NCI-H1105 (cell line): ENCODE measurements around the gene FAM83F.
A peak's percentile ranks its signal among the peaks of the same experiment; 100 is the strongest.

ENCODE experiments used
- DNase-seq: peaks from one replicate; lab custom pipeline; 2025; lab: John Stamatoyannopoulos, UW

The FAM83F gene

DNA sequence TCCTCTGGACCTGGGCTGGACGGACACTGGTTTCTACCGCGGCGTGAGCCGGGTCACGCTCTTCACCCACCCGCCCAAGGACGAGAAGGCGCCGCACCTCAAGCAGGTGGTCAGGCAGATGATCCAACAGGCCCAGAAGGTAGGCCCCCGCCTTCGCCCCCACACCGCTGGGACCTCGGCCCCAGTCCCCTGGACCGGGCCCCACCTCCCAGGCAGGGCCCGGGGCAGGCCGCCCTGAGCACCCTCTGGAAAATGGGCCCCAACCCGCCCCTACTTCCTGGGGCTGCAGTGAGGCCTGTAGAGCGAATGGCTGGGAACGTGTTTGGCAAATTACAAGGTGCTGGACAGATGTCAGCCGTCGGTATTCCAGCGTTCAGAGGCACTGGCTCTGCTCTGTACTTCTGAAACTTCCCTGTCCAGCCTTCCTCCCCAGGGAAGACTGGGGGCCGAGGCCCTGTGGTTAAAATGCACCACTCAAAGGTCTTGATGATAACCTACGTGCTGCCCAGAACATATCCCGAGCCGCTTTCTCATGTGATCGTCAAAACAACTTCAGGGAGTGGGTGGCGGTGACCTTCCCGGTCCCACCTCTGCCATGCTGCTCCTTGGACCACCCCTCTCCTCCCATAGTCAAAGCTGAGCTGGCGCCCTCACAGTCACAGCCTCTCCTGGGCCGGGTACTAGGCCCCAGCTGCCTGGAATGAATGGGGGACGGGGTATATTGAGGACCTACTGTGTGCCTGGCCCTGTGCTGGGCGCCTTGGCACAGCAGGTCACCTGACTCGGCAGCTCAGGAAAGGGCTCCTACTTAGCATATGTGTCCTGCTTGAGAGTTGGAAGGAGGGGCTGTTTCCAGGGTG is 869 bp downstream of the FAM83F start:
- no peak for DNase-seq

DNA sequence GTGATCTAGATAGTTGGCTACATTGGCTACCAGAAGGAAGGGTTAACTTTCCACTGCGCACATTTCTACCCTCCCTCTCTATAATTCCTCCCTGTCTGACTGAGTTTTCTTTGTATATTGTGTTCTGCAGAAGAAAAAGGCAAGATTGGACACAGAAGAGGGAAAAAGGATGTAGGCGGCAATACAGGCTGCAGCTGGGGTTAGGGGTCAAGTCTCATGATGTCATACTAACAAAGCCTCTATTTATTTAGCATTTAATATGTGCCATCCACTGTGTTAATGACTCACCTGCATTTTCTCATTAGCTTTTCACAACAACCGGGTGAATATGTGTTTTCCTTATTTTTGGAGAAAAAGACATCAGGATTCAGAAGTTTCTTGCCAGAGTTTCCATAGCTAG is 2.0 kb downstream of the FAM83F start:
- DNase-seq = no peak

DNA sequence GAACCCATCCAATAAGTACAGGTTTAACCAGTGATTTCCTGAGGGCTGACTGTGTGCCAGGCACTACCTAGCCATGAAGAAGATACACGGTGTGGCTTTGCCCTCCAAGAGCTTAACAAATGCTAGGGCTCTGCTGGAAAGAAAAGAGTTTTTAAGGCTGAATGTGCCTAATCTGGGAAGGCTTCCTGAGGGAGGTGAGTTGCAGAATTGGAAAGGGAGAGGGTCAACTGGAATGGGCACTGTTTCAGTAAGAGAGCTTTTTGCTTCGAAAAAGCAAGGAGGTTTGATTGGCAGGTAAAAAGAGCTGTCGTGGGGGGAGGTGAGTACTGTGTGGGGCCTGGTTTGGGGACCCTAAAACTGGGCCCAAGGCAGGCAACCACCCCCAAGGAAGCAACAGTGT is 2.7 kb downstream of the FAM83F start:
- DNase-seq = no peak

DNA sequence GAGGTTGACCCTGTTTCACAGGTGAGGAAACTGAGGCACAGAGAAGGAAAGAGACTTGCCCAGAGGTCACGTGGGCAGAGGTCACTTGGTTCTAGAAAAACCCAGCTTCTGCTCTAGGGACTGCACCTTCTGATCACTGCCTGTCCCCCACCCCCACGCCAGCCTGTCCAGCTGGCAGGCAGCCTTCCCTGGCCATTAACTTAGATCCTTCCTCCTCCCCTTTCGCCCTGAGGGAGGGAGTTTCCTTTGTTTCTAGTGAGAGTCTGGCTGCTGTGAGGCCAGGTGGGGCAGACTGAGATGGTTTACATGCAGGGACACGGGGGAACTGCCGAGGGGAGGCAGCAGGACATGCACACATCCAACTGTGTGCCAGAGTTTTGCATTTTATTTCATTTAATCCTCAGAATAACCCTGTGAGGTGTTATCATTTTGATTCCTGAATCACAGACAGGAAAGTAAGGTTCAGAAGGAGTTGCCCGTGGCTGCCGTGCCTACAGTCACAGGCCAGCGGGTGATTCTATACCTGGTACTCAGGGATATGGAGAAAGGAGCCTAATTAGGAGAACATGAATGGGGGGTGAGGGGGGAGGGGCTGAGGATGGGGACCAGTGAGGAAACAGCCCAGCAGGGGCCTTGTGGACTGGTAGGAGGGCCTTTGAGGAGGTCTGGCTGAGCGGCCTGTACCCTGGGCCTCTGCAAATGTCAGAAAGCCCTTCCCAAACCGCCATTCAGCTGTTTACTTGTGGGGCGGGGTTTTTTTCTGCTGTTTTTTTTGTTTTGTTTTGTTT is 3.4 kb downstream of the FAM83F start:
- DNase-seq = peak; percentile 82

DNA sequence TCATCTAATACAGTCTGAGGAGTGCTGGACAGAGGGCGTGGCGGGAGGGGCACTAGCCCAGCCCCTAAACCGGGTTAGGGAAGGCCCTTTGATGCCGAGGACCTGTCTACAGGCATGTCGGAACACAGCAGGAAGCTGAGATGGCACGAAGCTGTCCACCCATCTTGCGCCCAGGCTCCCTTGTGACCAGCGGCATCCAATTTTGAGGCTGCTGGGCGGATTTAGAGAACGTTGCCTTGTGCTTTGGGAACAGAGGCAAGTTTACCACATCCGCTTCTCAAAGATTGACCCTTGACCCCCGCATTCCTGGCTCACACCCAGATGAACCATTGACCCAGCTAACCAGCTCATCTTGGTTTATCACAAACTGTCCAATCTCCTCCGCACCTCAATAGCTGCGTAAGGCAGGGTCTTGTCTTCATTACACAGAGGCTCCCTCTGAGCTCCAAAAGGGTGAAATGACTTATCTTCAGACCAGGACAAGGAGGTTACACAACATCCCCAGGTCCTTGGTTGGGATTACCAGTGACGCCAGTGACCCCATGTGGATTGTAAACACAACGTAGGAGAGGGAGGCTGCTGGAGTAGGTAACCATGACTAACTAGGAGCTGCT is 4.5 kb downstream of the FAM83F start:
- DNase-seq = no peak

DNA sequence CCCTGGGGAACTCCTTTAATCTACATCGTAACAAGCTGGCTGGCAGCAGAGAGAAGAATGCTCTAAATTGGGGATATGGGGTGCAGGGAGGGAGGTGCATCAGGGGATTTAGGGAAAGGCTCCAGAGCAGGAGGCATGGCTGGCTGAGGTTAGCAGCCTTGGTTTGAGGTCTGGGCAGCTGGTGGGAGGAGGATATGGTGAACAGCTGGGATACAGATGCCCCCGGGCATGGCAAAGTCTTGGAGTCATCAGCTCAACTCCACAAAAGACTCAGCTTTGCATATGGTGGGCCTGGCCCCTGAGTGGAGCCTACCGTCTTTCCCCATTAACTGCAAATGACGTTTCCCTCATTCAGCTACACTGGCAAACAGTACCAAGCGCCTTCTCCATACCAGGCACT is 5.4 kb downstream of the FAM83F start:
- DNase-seq = no peak

DNA sequence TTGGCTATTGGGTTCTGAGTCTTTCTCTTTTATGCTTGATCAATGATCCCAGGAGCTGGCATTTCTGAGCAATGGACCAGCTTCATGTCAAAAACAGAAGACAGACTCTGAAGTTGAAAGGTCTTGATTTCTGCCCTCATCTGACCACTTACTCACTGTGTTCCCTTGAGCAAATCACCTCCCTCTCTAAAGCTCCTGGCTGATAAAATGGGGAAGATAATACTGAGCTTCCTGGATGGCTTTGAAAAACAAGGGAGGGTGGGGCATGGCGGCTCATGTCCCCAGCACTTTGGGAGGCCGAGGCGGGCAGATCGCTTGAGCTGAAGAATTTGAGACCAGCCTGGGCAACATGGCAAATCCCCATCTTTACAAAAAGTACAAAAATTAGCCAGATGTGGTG is 6.4 kb downstream of the FAM83F start:
- DNase-seq = no peak

DNA sequence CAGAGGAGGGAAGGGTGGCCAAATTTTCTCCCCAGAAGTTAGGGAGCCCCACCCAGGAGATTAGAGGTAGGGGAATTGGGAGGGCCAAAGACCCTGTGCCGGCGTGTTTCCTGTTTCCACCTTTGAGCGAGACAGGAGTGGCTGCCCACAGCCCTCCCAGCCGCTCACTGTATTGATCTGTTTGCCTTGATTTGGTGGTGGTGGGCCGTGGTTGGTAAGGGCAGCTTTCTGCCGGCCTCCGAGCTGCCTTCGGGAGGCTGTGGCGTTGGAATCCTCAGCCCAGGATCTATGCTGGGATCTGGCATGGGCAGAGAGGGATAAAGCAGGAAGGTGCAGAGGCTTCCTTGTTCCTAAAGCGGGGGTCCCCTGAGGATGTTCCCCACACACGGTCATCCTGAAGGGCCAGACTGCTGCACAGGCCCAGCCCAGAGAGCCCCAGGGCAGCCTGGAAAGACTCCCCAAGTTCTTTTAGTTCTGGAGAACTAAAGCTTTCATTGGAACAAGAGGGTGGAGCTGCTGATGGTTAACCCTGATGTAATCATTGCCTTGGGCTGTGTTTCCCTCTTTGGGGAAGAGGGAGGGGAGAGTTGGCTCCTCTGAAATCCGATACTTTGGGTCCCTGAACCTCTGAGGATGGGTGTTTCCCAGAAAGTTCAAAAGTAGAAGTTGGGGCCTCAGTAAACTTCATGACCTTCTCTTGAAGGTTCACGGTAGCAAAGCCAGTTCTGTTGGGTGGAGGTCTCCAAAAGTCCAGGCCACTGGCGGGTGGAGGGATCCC is 7.2 kb downstream of the FAM83F start:
- DNase-seq = no peak

DNA sequence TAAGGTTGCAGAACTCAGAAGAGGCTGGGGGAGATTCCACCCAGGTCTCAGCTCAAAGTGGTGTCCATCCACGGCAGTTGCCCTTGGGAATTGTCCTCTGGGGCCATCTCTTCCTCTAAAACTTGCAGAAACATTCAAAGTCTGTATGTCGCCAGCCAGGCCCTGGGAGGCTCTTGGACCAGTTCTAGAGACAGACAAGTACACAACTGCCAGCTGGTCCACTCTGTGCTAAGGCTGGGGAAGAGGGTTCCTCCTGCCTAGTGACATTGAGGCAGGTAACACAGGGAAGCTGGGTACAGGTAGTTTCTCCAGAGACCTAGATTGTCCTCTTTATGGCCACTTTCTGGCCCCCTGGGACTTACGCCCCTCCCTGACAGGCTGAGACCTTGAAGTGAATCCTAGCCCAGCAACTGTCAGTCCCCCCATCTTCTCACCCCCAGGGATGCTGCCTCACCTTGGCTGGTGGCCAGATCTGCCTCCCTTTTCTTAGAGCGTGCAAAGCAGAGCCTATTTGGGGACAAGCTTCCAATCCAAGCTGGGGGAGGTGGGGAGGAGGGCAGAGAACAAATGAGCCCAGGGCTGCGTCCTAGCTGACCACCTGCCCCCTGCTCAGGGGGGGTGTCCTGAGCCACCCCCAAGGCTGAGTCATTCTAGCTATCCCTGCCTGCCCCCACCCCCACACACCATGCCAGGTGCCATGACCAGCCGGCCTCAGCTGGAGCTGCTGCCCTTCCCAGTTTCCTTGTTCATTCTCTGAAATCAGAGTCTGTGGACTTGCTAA is 8.4 kb downstream of the FAM83F start:
- no peak for DNase-seq

DNA sequence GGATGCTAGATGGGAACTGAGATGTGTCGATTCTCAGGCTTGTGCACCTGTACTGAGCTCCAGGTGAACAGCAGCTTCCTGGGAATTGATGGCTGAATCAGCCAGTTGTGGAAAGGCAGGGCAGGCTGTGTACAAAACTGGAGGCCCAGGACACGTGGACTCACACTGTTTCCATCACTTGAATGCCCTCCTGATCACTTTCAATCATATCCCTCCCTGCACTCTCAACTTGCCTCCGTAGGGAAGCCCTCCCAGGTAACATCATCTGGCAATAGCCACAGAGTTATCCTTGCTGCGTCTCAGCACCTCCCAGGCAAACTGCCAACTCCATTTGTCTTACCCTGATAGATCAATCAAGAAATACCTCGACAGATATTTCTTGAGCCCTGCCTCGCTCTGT is 10.1 kb downstream of the FAM83F start:
- DNase-seq = no peak

DNA sequence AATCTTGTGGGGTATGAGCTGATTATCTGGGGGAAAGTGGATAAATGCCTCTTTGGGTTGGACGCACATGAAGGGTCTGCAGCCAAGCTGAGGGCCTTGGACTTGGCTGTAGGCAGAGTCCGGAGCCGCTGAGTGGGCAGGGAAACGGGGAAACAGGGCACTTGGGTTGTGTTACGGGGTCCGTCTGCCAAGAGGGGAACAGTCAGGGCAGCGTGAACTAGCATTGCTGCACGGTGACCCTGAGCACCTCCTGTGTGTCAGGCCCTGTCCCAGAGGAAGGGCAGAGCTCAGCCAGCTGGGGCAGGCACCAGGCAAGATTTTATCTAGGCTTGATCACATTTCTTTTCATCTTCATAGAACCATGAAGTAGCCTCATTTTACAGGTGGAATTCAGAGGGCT is 11.9 kb downstream of the FAM83F start:
- no peak for DNase-seq

DNA sequence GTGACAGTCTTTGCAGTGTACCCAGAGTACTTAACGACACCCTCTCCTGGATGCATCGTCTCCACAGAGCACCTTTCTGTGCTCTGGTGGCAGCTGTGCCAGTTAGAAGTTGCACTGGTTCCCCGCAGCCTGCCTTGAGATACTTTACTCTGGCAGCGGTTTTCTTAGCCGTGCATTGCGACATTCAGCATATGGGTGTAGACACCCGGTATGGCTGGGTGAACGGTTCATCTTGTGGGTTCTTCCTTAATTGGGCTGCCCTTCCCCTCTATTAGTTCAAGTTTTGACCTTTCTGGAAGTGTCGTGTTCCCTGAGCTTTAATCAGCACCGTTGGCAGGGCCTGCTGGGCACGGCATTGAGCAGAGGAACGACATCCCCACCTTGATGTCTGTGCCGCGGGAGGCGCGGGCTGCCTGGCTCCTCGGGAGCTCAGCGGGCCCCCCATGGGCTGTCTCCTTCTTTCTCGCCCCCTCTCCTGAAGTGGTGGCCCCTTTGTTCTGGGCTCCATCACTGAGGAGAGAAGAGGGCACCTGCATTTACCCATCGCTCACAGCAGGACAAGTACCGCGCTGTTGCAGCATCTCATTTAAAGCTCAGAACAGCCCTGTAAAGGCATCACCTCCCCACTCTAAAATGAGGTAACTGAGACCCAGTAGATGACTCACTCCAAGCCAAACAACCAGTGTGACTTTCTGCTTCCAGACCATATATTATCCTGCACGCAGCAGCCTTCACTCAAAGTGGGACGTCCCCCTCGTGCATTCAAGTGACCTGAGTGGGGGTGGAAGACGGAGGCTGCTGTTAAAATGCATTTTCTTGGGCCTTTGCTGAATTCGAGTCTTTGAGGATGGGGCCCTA is 13.3 kb downstream of the FAM83F start:
- no peak for DNase-seq

DNA sequence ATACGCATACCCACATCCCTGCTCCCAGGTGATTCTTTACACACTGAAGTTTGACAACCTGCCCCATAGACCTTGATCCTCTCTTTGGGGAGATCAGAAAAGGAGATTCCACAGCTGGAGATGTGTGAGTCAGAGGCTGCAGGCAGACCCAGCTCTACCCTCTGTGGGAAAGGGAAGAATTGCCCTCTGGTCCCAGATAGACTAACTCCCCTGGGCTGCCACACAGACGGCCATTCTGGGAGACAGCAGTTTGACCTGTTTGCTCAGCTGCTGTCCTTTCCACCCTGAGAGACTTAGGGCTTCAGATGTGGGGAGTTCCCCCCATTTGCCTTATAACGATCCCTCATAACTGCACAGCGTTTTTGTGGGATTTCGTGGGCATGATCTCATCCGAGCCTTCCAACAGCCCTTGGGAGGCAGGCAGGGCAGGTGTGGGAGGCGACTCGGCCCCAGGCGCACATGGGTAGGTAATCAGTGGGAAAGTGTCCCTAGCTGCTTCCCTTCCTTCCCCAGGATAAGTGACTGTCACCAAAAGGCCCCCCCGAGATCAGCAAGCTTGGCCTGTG is 14.1 kb downstream of the FAM83F start:
- no peak for DNase-seq

DNA sequence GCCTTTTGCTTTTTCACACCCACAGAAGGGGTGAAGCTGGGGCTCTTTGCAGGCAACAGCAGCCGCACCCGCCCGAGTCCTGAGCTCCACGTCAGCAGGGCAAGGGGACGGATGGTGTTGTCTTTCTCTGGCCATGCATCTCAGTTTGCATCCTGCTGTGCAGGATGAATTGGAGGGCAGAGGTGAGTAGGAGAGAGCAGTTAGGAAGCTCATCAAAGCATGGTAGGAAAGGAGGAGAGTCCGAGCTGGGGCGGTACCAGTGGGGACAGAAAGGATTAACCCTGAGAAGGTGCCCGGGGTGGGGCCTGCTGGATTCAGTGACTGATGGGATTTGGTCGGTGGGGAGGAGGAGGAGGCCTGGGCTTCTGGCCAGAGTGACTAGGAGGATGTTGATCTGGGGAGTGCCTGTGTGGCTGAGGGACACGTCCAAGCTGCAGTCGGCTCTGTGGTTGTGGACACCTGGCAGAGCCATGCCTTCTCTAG is 14.6 kb downstream of the FAM83F start:
- no peak for DNase-seq

DNA sequence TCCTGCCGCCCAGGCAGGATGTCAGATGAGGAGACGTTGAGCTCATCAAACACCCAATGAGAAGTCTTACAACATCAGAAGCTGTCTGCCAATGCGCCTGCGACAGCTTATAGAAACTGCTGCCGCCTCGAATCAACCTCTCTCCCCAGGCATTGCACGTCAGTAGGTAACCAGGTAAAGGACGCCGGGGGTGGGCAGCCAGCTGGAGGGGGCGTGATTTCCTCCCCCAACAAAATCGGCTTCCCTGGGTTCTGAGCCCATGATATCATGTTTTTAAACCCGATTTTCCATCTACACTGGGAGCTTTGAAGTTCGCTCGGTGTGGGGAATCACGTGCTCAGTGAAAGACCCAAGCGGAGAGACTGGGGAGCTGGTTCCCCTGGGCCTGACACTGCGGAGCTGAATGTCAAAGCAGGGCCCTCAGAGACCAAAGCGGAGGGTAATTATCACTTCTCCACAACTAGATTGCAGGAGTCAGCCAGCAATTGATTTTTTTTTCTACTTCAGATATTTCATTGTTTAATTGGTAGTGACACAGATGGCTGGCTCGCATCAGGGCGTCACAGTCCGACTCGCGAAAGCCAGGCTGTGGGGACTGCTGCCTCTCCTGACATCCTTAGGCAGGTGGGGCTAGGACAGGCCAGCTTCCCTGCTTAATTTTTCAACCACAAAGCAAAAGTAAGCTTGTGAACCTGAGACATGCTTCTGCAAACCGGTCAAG is 15.4 kb downstream of the FAM83F start:
- peak; percentile 47 for DNase-seq

DNA sequence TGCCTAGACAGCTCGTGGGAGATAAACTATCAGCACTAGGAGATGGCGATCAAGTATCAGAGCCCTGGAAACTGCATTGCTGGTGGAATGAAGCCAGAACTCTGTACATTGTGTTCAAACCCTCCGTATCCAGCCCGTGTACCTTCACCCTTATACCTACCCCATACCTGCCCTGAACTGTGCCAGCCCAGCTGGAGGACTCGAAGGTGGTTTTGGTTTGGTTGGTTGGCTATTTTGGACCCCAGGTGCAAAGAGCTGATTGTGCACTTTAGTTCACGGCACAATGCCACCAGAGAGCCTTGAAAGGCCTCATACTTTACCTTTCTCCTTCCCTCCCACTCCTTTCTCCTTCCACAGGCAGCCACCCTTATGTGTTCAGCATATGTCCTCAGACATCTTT is 16.0 kb downstream of the FAM83F start:
- DNase-seq = no peak

DNA sequence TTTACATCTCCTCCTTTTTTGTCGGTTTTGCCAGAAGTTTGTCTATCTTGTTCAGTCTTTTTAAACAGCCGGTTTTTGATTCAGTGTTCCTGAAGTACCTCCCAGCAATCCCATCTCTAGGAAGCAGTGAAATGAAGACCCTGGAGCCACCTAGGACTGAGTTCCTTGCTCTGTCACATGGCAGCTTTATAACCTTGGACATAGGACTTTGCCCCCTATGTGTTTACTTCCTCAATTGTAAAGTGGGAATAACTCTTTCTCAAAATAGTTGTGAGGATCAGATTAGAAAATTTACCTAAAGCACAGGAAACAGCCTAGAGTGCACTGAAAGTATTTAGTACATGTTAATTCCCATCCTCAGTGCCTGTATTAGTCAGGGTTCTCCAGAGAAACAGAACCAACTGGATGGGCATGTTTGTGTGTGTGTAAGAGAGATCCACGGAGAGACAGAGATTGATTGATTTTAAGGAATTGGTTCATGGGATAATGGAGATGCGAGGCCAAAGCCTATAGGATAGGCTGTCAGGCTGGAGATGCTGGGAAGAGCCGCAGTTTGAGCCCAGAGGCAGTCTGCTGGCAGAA is 20.0 kb downstream of the FAM83F start:
- DNase-seq = no peak

DNA sequence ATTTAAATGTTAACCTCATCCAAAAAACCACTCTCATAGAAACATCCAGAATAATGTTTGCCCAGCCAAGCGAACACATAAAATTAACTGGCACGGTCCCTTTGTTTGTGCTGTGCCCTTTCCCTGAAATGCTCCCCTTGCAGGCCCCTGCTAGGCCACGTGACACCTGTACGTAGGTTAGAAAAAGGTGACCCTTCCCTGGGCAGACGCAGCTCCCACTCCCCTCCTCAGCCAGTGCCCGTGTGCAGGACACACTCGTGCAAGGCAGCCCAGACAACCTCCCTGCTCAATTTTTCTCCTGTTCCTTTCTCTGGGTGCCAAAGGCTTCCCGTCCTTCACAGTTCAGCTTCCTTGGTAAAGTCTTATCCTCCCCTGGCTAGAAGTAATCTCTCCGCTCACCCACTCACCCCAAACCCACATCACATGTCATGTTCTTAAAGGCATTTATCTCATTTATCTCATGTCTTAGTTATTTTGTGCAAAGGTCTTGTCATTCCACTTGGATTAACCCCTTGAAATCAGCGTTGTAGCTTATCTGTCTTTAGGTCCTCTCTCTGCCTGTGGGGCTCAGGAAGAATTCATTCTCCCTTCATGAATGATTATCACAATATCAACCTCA is 20.7 kb downstream of the FAM83F start:
- DNase-seq = no peak
